ENCODE measurements around the gene KCNAB3. TPM values are rescaled to one million over a fixed set of nuclear protein-coding genes. Genes with fewer than 3 reads are reported as not detected.

The KCNAB3 gene
- total RNA-seq, 1 donor from 2014 or later, result 9.9 TPM

GRCh38 chr17:7932483-7932891 is 2.8 kb upstream of the KCNAB3 start:
- peaks cover 36% of the 10 kb centered on the region for H3K36me3 Mint-ChIP-seq (ENCODE audit: low read depth)

GRCh38 chr17:7931709-7932482 is 2.2 kb upstream of the KCNAB3 start, which contains the start of the genes CNTROB and TRAPPC1:
TSS of gene CNTROB (plus strand) at chr17:7932206. CDS start at chr17:7933080, 874 bp downstream.
TSS of gene TRAPPC1 (minus strand) at chr17:7931946. CDS start at chr17:7931829, 117 bp downstream.
- DNase-seq (ENCODE audit: low spot score), result peak; percentile 100
- no peaks in the 10 kb centered on the region for H3K27me3 Mint-ChIP-seq (ENCODE audit: low read depth)
- intact Hi-C loops (cut with micrococcal nuclease), result loop anchor here (1.0 to 5.0 kb wide), 7 partner anchors 10 to 90 kb away; partner anchors contain the start of gene NAA38
- H3K9me3 Mint-ChIP-seq, result no peaks in the 10 kb centered on the region
- H3K4me1 Mint-ChIP-seq (ENCODE audit: low read depth), result peaks cover 41% of the 10 kb centered on the region
- H3K27ac Mint-ChIP-seq, result peak within 1 kb of the TSS; percentile 99
- peaks cover 32% of the 10 kb centered on the region for H3K36me3 Mint-ChIP-seq (ENCODE audit: low read depth)
- H3K4me3 Mint-ChIP-seq (ENCODE audit: low read depth), result peak within 1 kb of the TSS; percentile 97

More at GRCh38 chr17:7932483-7932891, 2.8 kb upstream of the KCNAB3 start:
- DNase-seq (ENCODE audit: low spot score), result no peak
- intact Hi-C loops (cut with micrococcal nuclease), result loop anchor here (1.0 to 5.0 kb wide), 6 partner anchors 17 to 90 kb away; partner anchors contain the start of gene NAA38
- peak overlapping the region; percentile 99 for H3K27ac Mint-ChIP-seq
- no peaks in the 10 kb centered on the region for H3K27me3 Mint-ChIP-seq (ENCODE audit: low read depth)
- H3K4me3 Mint-ChIP-seq (ENCODE audit: low read depth), result peak overlapping the region; percentile 97
- H3K9me3 Mint-ChIP-seq, result no peaks in the 10 kb centered on the region
- H3K4me1 Mint-ChIP-seq (ENCODE audit: low read depth), result peaks cover 44% of the 10 kb centered on the region

- Mint-ChIP-seq H3K27ac (peak overlapping the region; percentile 99), H3K4me3 (ENCODE audit: low read depth) (peak overlapping the region; percentile 97), H3K4me1 (ENCODE audit: low read depth) (peaks cover 36% of the 10 kb centered on the region)
Observed at GRCh38 chr17:7930841-7931631, 1.4 kb upstream of the KCNAB3 start.

GRCh38 chr17:7927596-7927995 is 2.1 kb downstream of the KCNAB3 start:
- no peak overlapping the region for H3K27ac Mint-ChIP-seq
- no peaks in the 10 kb centered on the region for H3K9me3 Mint-ChIP-seq
- intact Hi-C loops (cut with micrococcal nuclease), result no loop called here
- no peak overlapping the region for H3K4me3 Mint-ChIP-seq (ENCODE audit: low read depth)
- H3K36me3 Mint-ChIP-seq (ENCODE audit: low read depth), result peaks cover 11% of the 10 kb centered on the region
- no peak for DNase-seq (ENCODE audit: low spot score)
- peaks cover 15% of the 10 kb centered on the region for H3K4me1 Mint-ChIP-seq (ENCODE audit: low read depth)
- no peaks in the 10 kb centered on the region for H3K27me3 Mint-ChIP-seq (ENCODE audit: low read depth)

More at GRCh38 chr17:7930841-7931631, 1.4 kb upstream of the KCNAB3 start:
- Mint-ChIP-seq H3K9me3 (no peaks in the 10 kb centered on the region), H3K27me3 (ENCODE audit: low read depth) (no peaks in the 10 kb centered on the region), H3K36me3 (ENCODE audit: low read depth) (peaks cover 24% of the 10 kb centered on the region)
- intact Hi-C loops (cut with micrococcal nuclease), result loop anchor here (1.0 to 5.0 kb wide), 2 partner anchors 9 to 89 kb away; no protein-coding TSS in a partner anchor
- no peak for DNase-seq (ENCODE audit: low spot score)

- intact Hi-C loops (cut with micrococcal nuclease), result loop anchor here (1.0 kb wide), 1 partner anchor 8 kb away; the partner anchor contains the start of gene TRAPPC1
- Mint-ChIP-seq H3K27me3 (ENCODE audit: low read depth) (no peaks in the 10 kb centered on the region), H3K36me3 (ENCODE audit: low read depth) (peaks cover 3% of the 10 kb centered on the region), H3K9me3 (no peaks in the 10 kb centered on the region), H3K4me1 (ENCODE audit: low read depth) (peaks cover 15% of the 10 kb centered on the region), H3K27ac (peak overlapping the region; percentile 64), H3K4me3 (ENCODE audit: low read depth) (peak overlapping the region; percentile 60)
- peak; percentile 77 for DNase-seq (ENCODE audit: low spot score)
Observed at GRCh38 chr17:7922845-7923628, 6.6 kb downstream of the KCNAB3 start.

GRCh38 chr17:7922269-7922844 is 7.3 kb downstream of the KCNAB3 start:
- DNase-seq (ENCODE audit: low spot score), result no peak
- H3K27ac Mint-ChIP-seq, result peak overlapping the region; percentile 64
- no peaks in the 10 kb centered on the region for H3K36me3 Mint-ChIP-seq (ENCODE audit: low read depth)
- no peaks in the 10 kb centered on the region for H3K27me3 Mint-ChIP-seq (ENCODE audit: low read depth)
- intact Hi-C loops (cut with micrococcal nuclease), result loop anchor here (1.0 kb wide), 1 partner anchor 9 kb away; the partner anchor contains the start of gene TRAPPC1
- H3K9me3 Mint-ChIP-seq, result no peaks in the 10 kb centered on the region
- peak overlapping the region; percentile 60 for H3K4me3 Mint-ChIP-seq (ENCODE audit: low read depth)
- peaks cover 14% of the 10 kb centered on the region for H3K4me1 Mint-ChIP-seq (ENCODE audit: low read depth)

GRCh38 chr17:7916808-7917207 is 12.8 kb downstream of the KCNAB3 start:
- H3K27ac Mint-ChIP-seq, result peak overlapping the region; percentile 58
- H3K9me3 Mint-ChIP-seq, result no peaks in the 10 kb centered on the region
- H3K36me3 Mint-ChIP-seq (ENCODE audit: low read depth), result peaks cover 12% of the 10 kb centered on the region
- DNase-seq (ENCODE audit: low spot score), result no peak
- intact Hi-C loops (cut with micrococcal nuclease), result no loop called here
- H3K4me1 Mint-ChIP-seq (ENCODE audit: low read depth), result peaks cover 28% of the 10 kb centered on the region
- H3K27me3 Mint-ChIP-seq (ENCODE audit: low read depth), result no peaks in the 10 kb centered on the region
- H3K4me3 Mint-ChIP-seq (ENCODE audit: low read depth), result peak overlapping the region; percentile 75

- no peak for DNase-seq (ENCODE audit: low spot score)
- Mint-ChIP-seq H3K4me3 (ENCODE audit: low read depth) (peak overlapping the region; percentile 75), H3K4me1 (ENCODE audit: low read depth) (peaks cover 23% of the 10 kb centered on the region), H3K36me3 (ENCODE audit: low read depth) (peaks cover 15% of the 10 kb centered on the region), H3K9me3 (no peaks in the 10 kb centered on the region), H3K27me3 (ENCODE audit: low read depth) (no peaks in the 10 kb centered on the region), H3K27ac (peak overlapping the region; percentile 58)
- intact Hi-C loops (cut with micrococcal nuclease), result no loop called here
Observed at GRCh38 chr17:7916385-7916682, 13.3 kb downstream of the KCNAB3 start.

GRCh38 chr17:7915611-7916384 is 13.9 kb downstream of the KCNAB3 start, which contains the start of gene RNF227:
TSS of gene RNF227 (minus strand) at chr17:7916289. CDS start at chr17:7916195, 94 bp downstream.
- DNase-seq (ENCODE audit: low spot score), result peak; percentile 83
- H3K4me3 Mint-ChIP-seq (ENCODE audit: low read depth), result peak within 1 kb of the TSS; percentile 92
- H3K27me3 Mint-ChIP-seq (ENCODE audit: low read depth), result no peaks in the 10 kb centered on the region
- intact Hi-C loops (cut with micrococcal nuclease), result loop anchor here (1.0 to 2.0 kb wide), 3 partner anchors 17 to 59 kb away; partner anchors contain the start of genes CNTROB and NAA38
- H3K27ac Mint-ChIP-seq, result peak within 1 kb of the TSS; percentile 96
- H3K4me1 Mint-ChIP-seq (ENCODE audit: low read depth), result peaks cover 22% of the 10 kb centered on the region
- H3K9me3 Mint-ChIP-seq, result no peaks in the 10 kb centered on the region
- H3K36me3 Mint-ChIP-seq (ENCODE audit: low read depth), result peaks cover 19% of the 10 kb centered on the region

- peaks cover 25% of the 10 kb centered on the region for H3K36me3 Mint-ChIP-seq (ENCODE audit: low read depth)
- peak overlapping the region; percentile 92 for H3K4me3 Mint-ChIP-seq (ENCODE audit: low read depth)
- H3K27ac Mint-ChIP-seq, result peak overlapping the region; percentile 96
- H3K27me3 Mint-ChIP-seq (ENCODE audit: low read depth), result no peaks in the 10 kb centered on the region
- peaks cover 22% of the 10 kb centered on the region for H3K4me1 Mint-ChIP-seq (ENCODE audit: low read depth)
- no peak for DNase-seq (ENCODE audit: low spot score)
- no peaks in the 10 kb centered on the region for H3K9me3 Mint-ChIP-seq
- intact Hi-C loops (cut with micrococcal nuclease), result loop anchor here (1.0 to 2.0 kb wide), 3 partner anchors 17 to 58 kb away; partner anchors contain the start of genes CNTROB and NAA38
Observed at GRCh38 chr17:7915179-7915610, 14.5 kb downstream of the KCNAB3 start.

GRCh38 chr17:7912927-7913524 is 16.6 kb downstream of the KCNAB3 start:
- intact Hi-C loops (cut with micrococcal nuclease), result loop anchor here (1.0 to 5.0 kb wide), 3 partner anchors 75 to 144 kb away; no protein-coding TSS in a partner anchor
- Mint-ChIP-seq H3K27me3 (ENCODE audit: low read depth) (no peaks in the 10 kb centered on the region), H3K27ac (peak overlapping the region; percentile 58), H3K4me3 (ENCODE audit: low read depth) (peak overlapping the region; percentile 63), H3K36me3 (ENCODE audit: low read depth) (peaks cover 44% of the 10 kb centered on the region), H3K9me3 (no peaks in the 10 kb centered on the region), H3K4me1 (ENCODE audit: low read depth) (peaks cover 22% of the 10 kb centered on the region)
- peak; percentile 38 for DNase-seq (ENCODE audit: low spot score)
